ENCODE measurements around the gene RBM14. TPM values are rescaled to one million over a fixed set of nuclear protein-coding genes. Genes with fewer than 3 reads are reported as not detected.
A peak's percentile ranks its signal among the peaks of the same experiment; 100 is the strongest.
"Not testable (repeated sequence)": the region's sequence is repeated elsewhere in the genome, so short reads cannot be mapped to it uniquely, and the experiment has no call there.

The RBM14 gene
- total and polyA plus RNA-seq, 2 experiments from 2014 or later = 28.4 to 40.6 TPM

DNA sequence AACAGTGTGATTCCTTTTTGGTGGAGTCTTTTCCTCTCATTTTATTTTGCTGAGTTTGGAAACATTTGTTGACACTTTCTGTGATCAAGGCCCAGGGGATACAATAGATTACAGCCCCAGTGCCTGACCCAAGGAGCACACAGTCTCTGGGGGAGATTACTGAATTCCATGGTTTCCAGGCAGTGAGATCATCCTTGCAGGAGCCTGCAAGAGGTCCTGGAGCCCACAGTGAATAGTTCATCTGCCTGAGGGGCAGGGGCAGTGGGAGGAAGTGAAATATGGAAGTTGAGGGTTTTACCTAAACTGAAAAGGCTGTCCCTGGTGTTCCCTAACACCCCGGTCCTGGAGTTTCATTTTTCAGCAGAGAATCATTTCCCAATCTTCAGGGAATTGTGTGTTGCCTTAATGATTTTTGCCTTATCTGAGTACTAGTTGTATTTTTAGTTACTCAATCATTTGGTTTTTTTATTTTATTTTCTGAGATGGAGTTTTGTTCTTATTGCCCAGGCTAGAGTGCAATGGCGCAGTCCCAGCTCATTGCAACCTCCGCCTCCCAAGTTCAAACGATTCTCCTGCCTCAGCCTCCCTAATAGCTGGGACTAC lies 15.7 kb upstream of the RBM14 start:
- no peaks in the 10 kb centered on the region for H3K27me3 ChIP-seq (replicated peaks; ENCODE audit: insufficient read depth)
- H3K9ac ChIP-seq = no peak overlapping the region
- no peaks in the 10 kb centered on the region for H3K9me3 ChIP-seq (ENCODE audit: low read depth)
- peaks cover 5% of the 10 kb centered on the region; the same call in 1 of the 2 replicates for H3K4me1 ChIP-seq (ENCODE audit: insufficient read depth)
- DNase-seq = no peak
- H4K20me1 ChIP-seq (ENCODE audit: insufficient read depth) = no peaks in the 10 kb centered on the region
- peaks cover 11% of the 10 kb centered on the region; the same call in 1 of the 2 replicates for H3F3A ChIP-seq (ENCODE audit: insufficient read depth)
- no peak overlapping the region for H3K27ac ChIP-seq
- H3K4me3 ChIP-seq = no peak overlapping the region
- peaks cover 4% of the 10 kb centered on the region; the same call in 1 of the 2 replicates for H3K36me3 ChIP-seq (ENCODE audit: low read depth)
- peaks cover 22% of the 10 kb centered on the region; the same call in 1 of the 2 replicates for H3K79me2 ChIP-seq (ENCODE audit: insufficient read depth)
- no peak for TF ChIP-seq EZH2 (IDR thresholded peaks at IDR 0.05; ENCODE audit: insufficient read depth, poor library complexity, severe bottlenecking)
- no peak for TF ChIP-seq EZH2phosphoT487 (IDR thresholded peaks at IDR 0.05; ENCODE audit: insufficient read depth, low read depth)
- H3K4me2 ChIP-seq (ENCODE audit: unreplicated experiment) = no peak overlapping the region
- H3K9me2 ChIP-seq (ENCODE audit: insufficient read depth) = no peaks in the 10 kb centered on the region
- in situ Hi-C loops (cut with MboI) = no loop called here
- WGBS, 2 experiments (ENCODE audit: low coverage in 1 of 2, low lambda C conversion rate in 2 of 2, missing lambda C conversion rate in 2 of 2) = 97 to 99% methylated on average over 4 of the region's 4 CpGs
- H2AFZ ChIP-seq = no peak overlapping the region

DNA sequence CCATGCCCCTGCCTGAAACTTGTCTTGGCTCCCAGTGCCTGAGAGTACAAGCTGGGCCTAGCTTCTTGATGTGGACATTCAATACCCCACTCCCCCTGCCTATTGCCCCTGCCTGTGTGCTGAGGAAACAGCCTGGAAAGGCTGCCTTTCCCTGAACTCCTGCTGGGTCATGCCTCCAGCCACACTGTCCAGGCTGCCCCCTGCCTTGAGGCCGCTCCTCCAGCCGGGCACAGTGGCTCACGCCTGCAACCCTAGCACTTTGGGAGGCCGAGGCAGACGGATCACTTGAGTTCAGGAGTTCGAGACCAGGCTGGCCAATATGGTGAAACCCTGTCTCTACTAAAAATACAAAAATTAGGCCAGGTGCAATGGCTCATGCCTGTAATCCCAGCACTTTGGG lies 13.4 kb upstream of the RBM14 start:
- DNase-seq = no peak

DNA sequence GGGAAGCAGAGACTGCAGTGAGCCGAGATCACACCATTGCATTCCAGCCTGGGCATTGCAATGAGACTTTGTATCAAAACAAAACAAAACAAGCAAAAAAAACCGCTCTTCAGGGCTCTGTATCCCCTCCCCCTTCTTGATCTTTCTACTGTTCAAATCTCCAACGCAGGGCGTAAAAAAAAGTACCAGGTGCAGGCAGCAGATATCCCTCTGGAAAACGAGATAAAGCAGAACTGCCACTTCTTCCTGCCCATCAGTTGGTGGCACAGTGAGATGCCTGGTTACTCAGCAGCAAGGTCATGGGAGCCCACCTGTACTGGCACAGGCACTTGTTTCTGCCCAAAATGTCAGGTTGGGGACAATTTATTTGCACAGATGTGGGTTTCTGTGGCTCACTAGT lies 12.3 kb upstream of the RBM14 start:
- TF ChIP-seq EZH2 (IDR thresholded peaks at IDR 0.05; ENCODE audit: insufficient read depth, poor library complexity, severe bottlenecking) (no peak), EZH2phosphoT487 (IDR thresholded peaks at IDR 0.05; ENCODE audit: insufficient read depth, low read depth) (no peak)
- DNase-seq = no peak
- Histone ChIP-seq H3K9me3 (ENCODE audit: low read depth) (no peaks in the 10 kb centered on the region), H3K27ac (no peak overlapping the region), H3K9ac (no peak overlapping the region), H4K20me1 (ENCODE audit: insufficient read depth) (no peaks in the 10 kb centered on the region), H3K4me2 (ENCODE audit: unreplicated experiment) (no peak overlapping the region), H3K79me2 (ENCODE audit: insufficient read depth) (no peaks in the 10 kb centered on the region), H3F3A (ENCODE audit: insufficient read depth) (peaks cover 34% of the 10 kb centered on the region), H3K27me3 (replicated peaks; ENCODE audit: insufficient read depth) (no peaks in the 10 kb centered on the region), H3K36me3 (ENCODE audit: low read depth) (peaks cover 4% of the 10 kb centered on the region; the same call in 1 of the 2 replicates), H3K4me3 (no peak overlapping the region), H3K9me2 (ENCODE audit: insufficient read depth) (no peaks in the 10 kb centered on the region), H3K4me1 (ENCODE audit: insufficient read depth) (peaks cover 21% of the 10 kb centered on the region), H2AFZ (no peak overlapping the region)
- in situ Hi-C loops (cut with MboI) = no loop called here
- 94 to 97% methylated on average over 5 of the region's 5 CpGs for WGBS, 2 experiments (ENCODE audit: low coverage in 1 of 2, low lambda C conversion rate in 2 of 2, missing lambda C conversion rate in 2 of 2)

More for the DNA sequence above, 13.4 kb upstream of the RBM14 start:
- in situ Hi-C loops (cut with MboI) = no loop called here
- no peaks in the 10 kb centered on the region for H4K20me1 ChIP-seq (ENCODE audit: insufficient read depth)
- no peaks in the 10 kb centered on the region for H3K27me3 ChIP-seq (replicated peaks; ENCODE audit: insufficient read depth)
- 0 out of 2 replicates have a peak, but pooled peaks cover 1% of the 10 kb centered on the region for H3K79me2 ChIP-seq (ENCODE audit: insufficient read depth)
- no peak overlapping the region for H3K9ac ChIP-seq
- H3K9me3 ChIP-seq (ENCODE audit: low read depth) = no peaks in the 10 kb centered on the region
- 84 to 89% methylated on average over 6 of the region's 6 CpGs for WGBS, 2 experiments (ENCODE audit: low coverage in 1 of 2, low lambda C conversion rate in 2 of 2, missing lambda C conversion rate in 2 of 2)
- H3K9me2 ChIP-seq (ENCODE audit: insufficient read depth) = no peaks in the 10 kb centered on the region
- no peak overlapping the region for H3K27ac ChIP-seq
- peaks cover 4% of the 10 kb centered on the region; the same call in 1 of the 2 replicates for H3K36me3 ChIP-seq (ENCODE audit: low read depth)
- peaks cover 18% of the 10 kb centered on the region for H3K4me1 ChIP-seq (ENCODE audit: insufficient read depth)
- TF ChIP-seq EZH2 (IDR thresholded peaks at IDR 0.05; ENCODE audit: insufficient read depth, poor library complexity, severe bottlenecking) (no peak), EZH2phosphoT487 (IDR thresholded peaks at IDR 0.05; ENCODE audit: insufficient read depth, low read depth) (no peak)
- H3K4me2 ChIP-seq (ENCODE audit: unreplicated experiment) = no peak overlapping the region
- H3F3A ChIP-seq (ENCODE audit: insufficient read depth) = peaks cover 31% of the 10 kb centered on the region
- H2AFZ ChIP-seq = no peak overlapping the region
- H3K4me3 ChIP-seq = no peak overlapping the region

DNA sequence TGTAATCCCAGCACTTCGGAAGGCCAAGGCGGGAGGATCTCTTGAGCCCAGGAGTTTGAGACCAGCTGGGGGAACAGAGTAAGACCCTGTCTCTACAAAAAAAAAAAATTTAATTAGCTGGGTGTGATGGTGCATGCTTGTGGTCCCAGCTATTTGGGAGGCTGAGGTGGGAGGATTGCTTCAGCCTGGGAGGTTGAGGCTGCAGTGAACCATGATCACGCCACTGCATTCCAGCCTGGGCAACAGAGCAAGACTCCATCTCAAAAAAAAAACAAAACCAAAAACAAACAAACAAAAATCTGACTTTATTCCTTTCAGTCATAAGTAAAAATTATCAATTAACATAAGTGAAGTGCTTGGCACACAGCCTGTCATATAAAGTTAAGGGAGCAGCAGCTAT lies 9.8 kb upstream of the RBM14 start:
- in situ Hi-C loops (cut with MboI); H2AFZ ChIP-seq; H3K4me3 ChIP-seq; H3K9me2 ChIP-seq (ENCODE audit: insufficient read depth); H3K79me2 ChIP-seq (ENCODE audit: insufficient read depth); H3K9me3 ChIP-seq (ENCODE audit: low read depth); H3K36me3 ChIP-seq (ENCODE audit: low read depth); H4K20me1 ChIP-seq (ENCODE audit: insufficient read depth); H3K27me3 ChIP-seq (replicated peaks; ENCODE audit: insufficient read depth); DNase-seq: not testable (repeated sequence)
- peak overlapping the region; percentile 86 for H3K27ac ChIP-seq
- H3K4me1 ChIP-seq (ENCODE audit: insufficient read depth) = peaks cover 17% of the 10 kb centered on the region
- 83 to 85% methylated on average over 3 of the region's 3 CpGs for WGBS, 2 experiments (ENCODE audit: low coverage in 1 of 2, low lambda C conversion rate in 2 of 2, missing lambda C conversion rate in 2 of 2)
- H3F3A ChIP-seq (ENCODE audit: insufficient read depth) = peaks cover 24% of the 10 kb centered on the region
- peak overlapping the region; percentile 68 for H3K9ac ChIP-seq
- H3K4me2 ChIP-seq (ENCODE audit: unreplicated experiment) = peak overlapping the region; percentile 63
